HS-5 (cell line): ENCODE measurements around the gene MAP4K2.

Experiments used
- DNase-seq: peaks from one replicate; pipeline ENCODE4 v3.0.0-alpha.2; 2012; ENCODE audit warnings: low read depth

MAP4K2 gene

GRCh38 chr11:64767344-64768299 lies 35.4 kb downstream of the MAP4K2 start:
- no peak for DNase-seq

- DNase-seq = no peak
Measured at GRCh38 chr11:64766881-64767280, 36.1 kb downstream of the MAP4K2 start.

- DNase-seq = no peak
Measured at GRCh38 chr11:64765851-64766665, 37.0 kb downstream of the MAP4K2 start.

GRCh38 chr11:64765291-64765850 lies 37.6 kb downstream of the MAP4K2 start:
- no peak for DNase-seq

- DNase-seq = no peak
Measured at GRCh38 chr11:64764753-64765152, 38.3 kb downstream of the MAP4K2 start.

- no peak for DNase-seq
Measured at GRCh38 chr11:64764040-64764611, 38.9 kb downstream of the MAP4K2 start.

- DNase-seq = no peak
Measured at GRCh38 chr11:64763526-64764039, 39.4 kb downstream of the MAP4K2 start.

GRCh38 chr11:64762674-64763525 lies 40.1 kb downstream of the MAP4K2 start:
- DNase-seq = no peak

GRCh38 chr11:64762277-64762673 lies 40.7 kb downstream of the MAP4K2 start:
- no peak for DNase-seq

GRCh38 chr11:64760759-64761420 lies 42.1 kb downstream of the MAP4K2 start:
- no peak for DNase-seq

- no peak for DNase-seq
Measured at GRCh38 chr11:64759722-64760719, 43.0 kb downstream of the MAP4K2 start, which contains the start of gene PYGM. PYGM (minus strand) TSS chr11:64759974; CDS start chr11:64759898, 76 bp downstream.

- DNase-seq = no peak
Measured at GRCh38 chr11:64759131-64759721, 43.8 kb downstream of the MAP4K2 start.

GRCh38 chr11:64758330-64759079 lies 44.5 kb downstream of the MAP4K2 start:
- no peak for DNase-seq

GRCh38 chr11:64757549-64758329 lies 45.3 kb downstream of the MAP4K2 start:
- no peak for DNase-seq

- no peak for DNase-seq
Measured at GRCh38 chr11:64755681-64756361, 47.2 kb downstream of the MAP4K2 start.

- DNase-seq = no peak
Measured at GRCh38 chr11:64754919-64755662, 47.9 kb downstream of the MAP4K2 start.
